Daoy (cell line): ENCODE results near the gene UBE3C. TPM values are rescaled to one million over a fixed set of nuclear protein-coding genes. Genes with fewer than 3 reads are reported as not detected.

Experiments
- total RNA-seq: library from RNA; depleted of rRNA; stranded (reverse); fragments of >200 nt; shearing (Covaris generic); gene quantifications from 2 replicates; pipeline ENCODE4 v1.2.3, GENCODE V29; 2014; rRNA removed

The UBE3C gene
- total RNA-seq, 1 experiment from 2014 or later, result 114 TPM

Other genes starting within 250 kb of the UBE3C start
- 45.0 and 62.6 TPM in 2 replicates for gene LMBR1, start 245.7 kb upstream of the UBE3C start, total RNA-seq
- 19.3 and 22.1 TPM in 2 replicates for gene NOM1, start 189.2 kb upstream of the UBE3C start, total RNA-seq
- gene MNX1, start 128.3 kb upstream of the UBE3C start, total RNA-seq, result 4.4 and 6.3 TPM in 2 replicates
- gene DNAJB6, start 198.1 kb downstream of the UBE3C start, total RNA-seq, result 235 and 239 TPM in 2 replicates